ENCODE measurements around the gene AGBL1.
"Not testable (repeated sequence)": the region's sequence is repeated elsewhere in the genome, so short reads cannot be mapped to it uniquely, and the experiment has no call there.

The AGBL1 gene

DNA sequence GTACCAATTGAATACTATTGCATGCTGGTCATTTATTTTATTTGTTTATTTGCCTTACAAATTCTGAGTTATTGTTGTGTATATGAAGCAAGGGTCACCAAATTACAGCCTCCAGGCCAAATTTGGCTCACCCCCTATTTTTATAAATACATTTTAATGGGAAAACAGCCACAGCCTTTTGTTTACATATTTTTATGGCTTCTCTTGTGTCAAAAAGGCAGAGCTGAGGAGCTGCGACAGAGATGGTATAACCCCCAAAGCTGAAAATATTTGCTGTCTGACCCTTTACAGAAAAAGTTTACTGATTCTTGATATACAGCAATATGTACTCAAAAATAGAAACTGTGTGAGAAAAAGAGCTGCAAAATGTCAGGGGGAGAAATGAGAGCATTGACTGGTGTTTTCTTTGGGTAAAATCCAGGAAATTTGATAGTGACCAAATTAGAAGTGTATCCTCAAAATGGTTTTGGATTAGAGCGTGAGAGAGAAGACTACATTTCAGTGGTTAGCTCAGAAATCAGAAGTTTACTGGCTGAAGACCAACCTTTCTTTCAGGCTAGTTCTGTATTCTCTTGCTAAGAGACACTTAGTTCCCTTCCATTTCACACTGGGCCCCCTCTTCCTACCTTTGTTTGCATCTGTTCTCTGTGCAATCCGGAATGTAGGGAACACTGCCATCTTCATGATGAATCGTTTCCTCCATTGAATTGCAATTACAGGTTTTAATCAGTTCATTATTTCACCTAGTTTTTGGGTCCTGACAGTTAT lies 757.8 kb downstream of the AGBL1 start:
- DNase-seq, result no peak

DNA sequence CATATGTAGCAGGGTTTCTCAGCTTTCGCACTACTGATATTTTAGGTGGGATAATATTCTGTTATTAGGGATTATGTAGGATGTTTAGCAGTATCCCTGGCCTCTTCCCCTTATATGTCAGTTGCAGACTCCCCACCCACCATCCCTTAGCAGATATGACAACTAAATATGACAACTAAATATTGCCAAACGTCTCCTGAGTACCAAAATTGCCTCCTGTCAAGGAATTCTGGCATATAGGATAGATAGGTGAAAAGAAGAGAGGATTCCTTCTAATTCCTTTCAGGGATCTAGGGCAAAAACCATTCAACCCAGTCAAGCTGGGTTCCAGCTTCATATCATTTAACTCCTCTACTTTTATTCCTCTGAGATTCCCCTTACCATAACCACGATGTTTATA lies 759.8 kb downstream of the AGBL1 start:
- no peak for DNase-seq

DNA sequence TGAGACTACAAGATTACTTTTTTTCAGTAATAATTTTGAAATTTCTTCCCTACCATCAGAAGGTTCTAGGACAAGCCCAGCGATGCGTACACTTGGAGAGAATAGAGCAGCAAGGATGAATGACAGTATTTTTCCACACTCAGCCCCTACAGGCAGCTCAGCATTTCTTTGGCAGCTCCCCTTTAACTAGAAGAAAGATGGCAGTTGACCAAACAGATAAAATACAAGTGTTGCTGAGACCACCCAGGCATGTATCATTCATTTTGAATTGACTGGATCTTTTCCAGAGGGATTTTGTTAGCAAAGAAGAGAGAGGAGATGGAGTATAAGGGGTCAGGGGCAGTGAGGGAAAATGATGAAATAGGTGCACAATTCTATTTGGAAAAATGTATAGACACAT lies 761.3 kb downstream of the AGBL1 start:
- DNase-seq, result no peak

DNA sequence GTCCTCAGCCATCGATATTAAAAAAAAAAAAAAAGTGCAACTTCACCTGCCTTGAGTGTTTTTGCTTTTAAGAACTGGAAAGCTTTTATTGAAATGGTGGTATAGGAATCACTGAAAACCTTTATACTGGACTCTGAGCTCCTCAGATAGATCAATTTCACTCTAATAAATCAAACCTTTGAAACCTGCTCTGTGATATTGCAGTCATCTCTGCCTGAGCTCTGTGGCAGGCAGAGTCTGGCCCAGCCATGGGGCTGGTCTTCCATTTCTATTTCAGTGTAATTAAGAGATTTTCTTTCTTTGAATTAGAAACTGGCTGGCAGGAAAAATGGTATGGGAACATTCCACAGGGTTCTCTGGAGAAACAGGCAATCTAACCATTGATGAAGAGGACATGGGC lies 762.5 kb downstream of the AGBL1 start:
- DNase-seq, result no peak

DNA sequence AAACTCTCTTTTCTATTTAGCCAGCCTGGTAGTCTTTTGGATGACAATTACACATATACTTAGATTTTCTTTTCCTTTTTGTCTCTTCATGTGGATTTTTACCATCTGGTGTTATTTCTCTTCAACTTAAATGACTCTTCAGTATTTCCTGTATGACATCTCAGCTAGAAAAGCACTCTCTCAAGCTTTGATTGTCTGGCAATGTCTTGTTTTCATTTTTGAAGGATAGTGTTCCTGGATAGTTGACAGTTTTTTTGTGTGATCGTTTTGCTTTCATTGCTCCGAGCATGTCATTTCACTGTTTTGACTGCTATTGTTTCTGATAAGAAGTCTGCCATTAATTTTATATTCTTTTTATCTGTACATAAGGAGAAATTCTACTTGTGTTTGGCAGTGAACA lies 766.4 kb downstream of the AGBL1 start:
- no peak for DNase-seq

DNA sequence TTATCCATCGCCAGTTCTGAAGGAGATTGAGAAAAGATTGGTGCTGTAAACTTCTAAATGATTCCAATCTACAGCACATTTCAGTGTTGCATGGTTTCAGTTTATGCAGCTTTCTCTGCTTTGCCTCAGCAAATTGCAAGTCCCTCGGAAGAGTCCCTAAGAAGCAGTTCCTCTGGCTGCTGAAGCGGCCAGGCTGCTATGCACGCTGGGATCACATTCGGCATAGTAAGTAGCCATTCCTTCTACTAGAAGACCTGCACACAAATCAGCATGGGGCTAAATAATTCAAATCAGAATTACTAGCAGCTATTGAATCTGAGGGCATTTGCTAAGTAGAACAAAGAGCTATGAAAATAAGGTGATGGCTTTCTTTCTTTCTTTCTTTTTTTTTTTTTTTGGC lies 769.5 kb downstream of the AGBL1 start:
- DNase-seq, result no peak

DNA sequence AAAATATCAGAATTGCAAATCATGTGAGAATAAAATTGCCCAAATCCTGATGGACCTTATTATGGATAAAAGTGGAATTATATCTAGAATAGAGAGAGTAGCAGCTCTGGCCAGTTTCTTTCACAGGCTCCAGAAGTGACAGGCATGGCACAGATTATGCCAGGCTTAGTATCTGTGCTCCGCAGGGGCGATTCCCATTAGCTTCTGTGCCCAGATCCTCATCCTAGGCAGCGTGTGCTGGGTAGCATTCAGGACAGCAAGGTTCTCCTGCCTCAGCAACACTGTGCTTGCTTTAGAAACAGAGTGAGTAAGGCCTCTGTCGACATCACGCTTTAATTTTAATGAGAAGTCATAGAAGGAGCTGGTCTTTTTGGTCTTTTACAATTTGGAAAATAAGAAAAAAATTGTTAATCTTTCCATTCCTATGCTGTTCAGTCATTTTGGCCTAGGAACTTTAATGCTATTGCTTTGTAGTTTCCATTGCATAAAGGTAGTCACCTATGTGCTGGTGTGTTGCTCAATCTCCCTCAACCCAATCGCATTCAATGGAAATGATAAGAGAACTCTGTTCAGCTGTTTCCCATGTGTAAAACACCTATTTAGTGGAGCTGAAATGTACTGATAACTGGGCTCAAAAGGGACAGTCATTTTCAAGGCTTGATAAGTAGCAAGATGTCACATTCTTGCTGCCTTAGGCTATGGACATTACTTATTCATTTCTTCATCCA lies 770.1 kb downstream of the AGBL1 start:
- DNase-seq, result no peak

DNA sequence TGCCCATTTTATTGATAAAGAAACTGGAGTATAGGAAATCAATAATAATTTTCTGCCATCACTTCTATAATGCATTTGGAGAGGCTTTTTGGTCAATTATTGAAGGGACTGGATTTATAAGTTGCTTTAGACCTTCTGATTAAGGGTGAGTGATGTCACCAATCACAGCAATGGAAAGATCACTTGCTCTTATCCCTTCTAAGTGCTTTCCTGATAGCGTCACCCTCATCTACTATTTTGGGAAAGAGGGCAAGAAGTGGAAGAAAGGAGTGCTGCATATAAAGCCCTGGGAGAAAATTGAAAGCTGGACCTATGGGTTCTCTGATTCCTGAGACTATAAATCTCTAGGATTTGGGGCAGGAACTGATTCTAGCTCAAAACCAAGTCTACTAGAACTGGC lies 771.3 kb downstream of the AGBL1 start:
- no peak for DNase-seq

DNA sequence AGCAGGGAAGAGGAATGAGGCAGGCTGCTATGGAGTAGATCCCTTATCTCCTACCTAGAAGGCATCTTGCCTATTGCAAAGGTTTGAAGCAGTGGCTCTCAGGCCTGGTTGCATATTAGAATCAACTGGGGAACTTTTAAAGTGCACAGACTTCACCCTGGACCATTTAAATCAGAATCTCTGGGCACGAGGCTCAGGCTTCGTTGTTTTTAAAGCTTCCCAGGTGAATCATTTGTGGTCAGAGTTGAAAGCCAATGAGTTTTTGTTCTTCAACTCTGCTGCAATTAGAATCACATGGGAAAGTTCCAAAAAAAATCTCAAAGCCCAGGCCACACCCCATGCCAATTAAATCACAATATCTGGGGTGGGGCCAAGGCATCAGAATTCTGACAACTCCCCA lies 773.1 kb downstream of the AGBL1 start:
- DNase-seq, result no peak

DNA sequence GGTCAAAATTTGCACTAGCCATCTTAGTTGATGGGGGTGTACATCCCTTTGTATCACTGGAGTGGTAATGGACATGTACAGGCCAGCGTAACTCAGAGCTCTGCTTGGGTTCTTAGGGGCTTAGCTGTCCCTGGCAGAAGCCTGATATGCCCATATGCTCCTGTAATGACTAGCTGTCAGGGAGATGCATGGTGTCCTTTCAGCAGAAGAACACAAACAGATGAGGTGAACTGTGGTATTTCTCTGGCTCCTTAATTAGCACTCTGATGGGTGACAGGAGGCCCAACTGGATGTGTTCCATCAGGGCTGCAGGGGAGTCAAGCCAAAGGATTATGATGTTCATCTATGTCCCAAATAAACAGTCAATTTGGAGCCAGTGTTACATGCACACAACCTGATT lies 774.5 kb downstream of the AGBL1 start:
- DNase-seq, result no peak

DNA sequence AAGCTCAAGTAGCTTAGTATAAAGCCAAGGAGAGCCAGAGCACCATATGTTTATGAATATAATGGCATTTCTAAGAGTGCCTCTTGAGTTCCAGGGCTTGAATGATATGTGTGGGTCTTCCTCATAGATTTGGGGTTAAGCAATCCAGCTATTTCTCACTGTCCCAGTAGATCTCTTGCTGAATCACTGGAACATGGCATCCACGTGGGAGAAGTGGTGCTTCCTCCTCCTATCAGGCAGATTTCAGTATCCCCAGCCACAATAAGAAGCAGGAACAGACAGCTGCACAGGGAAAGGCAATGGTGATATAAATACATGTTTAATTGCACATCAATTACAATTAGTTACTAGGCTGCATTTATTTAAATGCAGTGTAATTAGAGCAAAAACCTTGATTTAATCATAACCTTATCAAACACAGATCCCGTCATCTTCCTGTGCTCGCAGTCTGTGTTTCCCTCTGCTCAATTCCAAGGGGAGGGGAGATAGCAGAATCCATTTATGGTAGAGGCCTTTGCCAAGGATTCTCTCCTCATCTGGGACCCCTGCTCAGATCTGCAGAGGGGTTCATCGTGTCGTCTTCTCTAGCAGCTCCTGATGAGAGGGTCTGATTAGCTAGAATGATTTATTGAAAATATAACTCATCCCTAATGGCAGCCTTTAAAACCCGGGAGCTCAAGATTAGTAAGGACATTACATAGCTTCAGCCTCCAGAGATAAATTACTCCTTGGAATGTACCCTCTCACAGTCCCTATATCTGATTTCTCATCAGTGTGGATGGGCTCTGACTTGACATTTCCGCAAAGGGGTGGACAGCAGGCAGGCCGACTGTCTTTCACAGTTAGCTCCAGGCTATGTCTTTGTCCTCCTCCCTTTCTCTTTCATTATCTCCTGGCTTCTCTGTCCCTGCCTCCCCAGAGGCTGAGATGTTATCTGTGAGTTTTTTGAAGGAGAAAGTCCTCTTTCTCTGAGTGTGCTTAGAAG lies 775.9 kb downstream of the AGBL1 start:
- DNase-seq, result no peak

DNA sequence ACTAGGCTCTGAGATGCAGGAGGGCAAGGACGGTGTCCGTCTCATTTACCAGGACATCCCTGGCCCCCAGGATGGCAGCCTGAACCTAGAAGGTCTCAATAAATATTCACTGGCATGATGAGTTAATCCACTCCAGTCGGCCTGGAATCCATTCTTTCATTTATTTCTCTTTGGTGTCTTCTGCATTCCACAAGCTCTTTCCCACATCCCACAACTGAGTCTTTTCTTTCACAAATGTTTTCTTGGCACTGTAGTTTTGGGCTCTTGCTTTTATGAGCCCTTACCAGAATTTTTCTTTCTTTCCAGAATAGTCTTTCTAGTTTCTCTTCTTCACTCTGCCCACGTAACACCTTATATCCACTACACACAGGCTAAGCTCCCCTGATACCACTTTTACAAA lies 778.0 kb downstream of the AGBL1 start:
- DNase-seq, result no peak

DNA sequence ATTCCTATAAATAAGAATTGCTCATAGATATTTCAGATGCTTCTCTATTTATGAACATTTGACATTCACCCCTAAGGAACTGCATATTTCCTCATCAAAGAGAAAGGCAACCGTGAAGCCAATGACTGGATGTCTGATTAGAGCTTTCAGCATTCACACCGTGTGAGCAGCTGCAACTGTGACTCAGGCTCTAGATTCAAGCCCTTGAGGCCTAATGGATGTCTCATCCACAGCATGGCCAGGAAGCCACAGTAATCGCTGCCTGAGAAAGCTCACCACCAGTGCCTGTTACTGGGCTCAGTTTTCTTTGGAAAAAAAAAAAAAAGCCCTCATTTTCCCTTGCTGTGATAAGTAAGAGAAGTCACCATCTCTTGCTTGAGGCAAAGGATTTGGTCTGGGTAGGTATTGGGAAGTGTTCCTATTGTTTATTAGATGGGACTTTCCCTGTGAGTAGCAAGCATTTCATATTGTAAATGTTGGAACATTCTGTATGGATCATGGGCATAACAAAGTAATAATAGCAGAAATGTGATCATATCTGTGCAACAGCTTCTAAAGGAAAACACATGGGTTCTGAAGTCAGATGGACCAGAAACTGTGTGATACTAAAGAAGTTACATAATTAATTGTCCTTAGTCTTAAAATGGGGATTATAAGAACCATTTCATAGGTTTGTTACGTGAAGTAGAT lies 783.7 kb downstream of the AGBL1 start:
- no peak for DNase-seq

DNA sequence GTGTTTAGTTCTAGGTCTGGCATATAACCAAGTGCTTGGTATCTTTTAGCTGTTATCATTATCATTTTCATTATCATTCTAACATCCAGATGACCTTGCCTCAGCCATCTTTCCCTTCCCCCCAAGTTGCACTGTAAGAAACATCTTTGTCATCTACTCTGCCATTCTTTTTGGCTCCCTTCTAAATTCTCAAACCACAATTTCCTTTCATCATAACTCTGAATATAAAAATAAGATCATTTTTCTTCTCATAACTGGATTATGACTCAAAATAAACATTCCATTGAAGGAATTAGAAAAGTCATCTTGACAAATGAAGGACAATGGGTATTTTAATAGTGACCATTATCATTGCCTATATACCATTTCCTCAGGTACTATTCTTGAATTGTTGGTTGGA lies 786.2 kb downstream of the AGBL1 start:
- no peak for DNase-seq

DNA sequence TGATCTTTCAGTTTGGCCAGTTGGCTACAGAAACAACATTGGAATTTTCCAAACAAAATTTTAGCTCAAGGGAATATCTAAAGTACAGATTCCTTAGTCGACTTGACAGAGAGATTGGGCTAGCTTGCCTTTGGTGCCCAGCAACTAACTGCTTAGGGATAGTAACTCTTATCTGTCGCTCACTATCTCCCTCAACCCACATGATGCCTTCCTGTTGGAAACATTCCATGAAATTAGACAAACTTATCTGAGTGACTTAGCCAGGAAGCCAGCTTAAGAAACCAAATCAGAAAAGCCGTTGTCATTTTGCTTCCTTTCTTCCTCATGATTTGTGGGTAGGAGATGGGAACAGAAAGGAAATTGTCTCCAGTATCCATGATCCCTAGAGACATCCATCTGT lies 791.2 kb downstream of the AGBL1 start:
- no peak for DNase-seq

DNA sequence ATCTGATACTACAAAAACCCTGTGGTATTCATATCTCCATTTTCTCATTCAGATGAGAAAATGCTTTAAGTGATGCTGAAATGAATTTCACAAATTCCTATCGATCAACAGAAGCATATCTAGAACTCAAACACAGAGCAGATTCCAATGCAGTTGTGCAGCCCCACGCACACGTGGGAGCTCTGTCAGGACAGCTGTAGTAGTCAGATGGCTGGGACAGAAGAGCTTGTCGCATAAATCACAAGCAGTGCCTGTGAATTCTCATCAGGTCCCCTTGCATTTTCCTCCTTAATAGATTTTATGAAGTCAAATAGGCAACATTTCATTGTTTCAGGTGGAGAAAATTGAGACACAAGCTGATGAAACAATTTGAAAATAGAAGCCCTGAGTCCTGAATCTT lies 792.3 kb downstream of the AGBL1 start:
- no peak for DNase-seq

DNA sequence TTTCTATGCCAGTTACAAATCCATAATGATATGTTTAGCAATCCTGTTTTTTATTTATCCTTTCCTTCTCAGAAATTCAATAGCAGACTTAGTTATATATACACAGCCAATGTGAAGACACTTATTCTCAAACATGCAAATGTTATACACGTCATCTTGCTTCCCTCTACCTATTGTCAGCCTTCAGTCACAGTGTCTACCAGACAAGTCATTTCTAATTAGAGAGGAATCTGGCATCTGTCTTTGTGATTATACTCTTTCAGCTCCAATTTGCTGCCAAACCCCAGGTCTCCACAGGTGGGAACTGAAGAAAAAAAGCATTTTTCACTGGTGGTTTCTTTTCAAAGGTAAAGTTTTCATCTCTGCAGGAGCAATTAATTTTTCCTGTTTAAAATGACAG lies 793.1 kb downstream of the AGBL1 start:
- DNase-seq, result no peak

DNA sequence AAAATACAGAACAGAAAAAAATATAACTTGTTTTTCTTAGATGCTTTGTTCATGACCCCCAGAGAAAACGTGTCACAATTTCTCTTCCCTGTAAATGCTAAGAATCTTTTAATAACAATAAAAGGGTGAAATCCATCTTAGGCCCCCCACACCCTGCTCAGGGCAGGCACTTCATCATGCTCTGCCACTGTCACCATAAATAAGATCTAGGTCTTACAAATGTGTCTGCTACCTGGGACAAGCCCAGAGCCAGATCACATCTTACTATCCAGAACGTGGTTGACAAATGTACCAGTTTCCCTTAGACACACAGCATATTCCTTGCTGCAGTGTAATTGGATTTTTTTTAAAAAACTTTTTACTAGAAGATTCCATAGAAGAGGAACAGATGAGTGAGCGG lies 795.4 kb downstream of the AGBL1 start:
- DNase-seq, result no peak

DNA sequence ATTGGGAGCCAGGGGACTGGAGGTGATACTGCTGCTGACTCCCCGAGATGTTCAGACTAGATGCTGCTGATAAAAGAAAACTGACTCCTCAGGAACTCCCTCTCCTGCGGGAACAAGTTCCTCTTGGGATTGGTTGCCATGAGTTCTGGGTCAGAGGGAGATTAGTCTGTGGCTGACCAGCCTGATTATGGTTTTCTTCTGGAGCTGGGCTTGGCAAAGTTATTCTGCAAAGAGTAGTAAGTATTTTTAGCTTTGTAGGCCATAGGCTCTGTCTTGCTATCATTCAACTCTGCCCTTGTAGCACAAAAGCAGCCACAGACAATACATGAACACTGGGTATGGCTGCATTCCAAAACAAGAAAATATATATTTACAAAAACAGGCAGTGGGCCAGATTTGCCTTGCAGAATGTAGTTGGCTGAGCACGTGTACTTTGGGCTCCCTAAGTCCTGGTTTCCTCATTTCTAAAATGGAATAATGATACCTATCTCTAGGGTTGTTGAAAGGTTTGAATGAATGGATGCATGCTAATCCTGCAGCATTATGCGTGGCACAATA lies 796.8 kb downstream of the AGBL1 start:
- DNase-seq, result no peak

DNA sequence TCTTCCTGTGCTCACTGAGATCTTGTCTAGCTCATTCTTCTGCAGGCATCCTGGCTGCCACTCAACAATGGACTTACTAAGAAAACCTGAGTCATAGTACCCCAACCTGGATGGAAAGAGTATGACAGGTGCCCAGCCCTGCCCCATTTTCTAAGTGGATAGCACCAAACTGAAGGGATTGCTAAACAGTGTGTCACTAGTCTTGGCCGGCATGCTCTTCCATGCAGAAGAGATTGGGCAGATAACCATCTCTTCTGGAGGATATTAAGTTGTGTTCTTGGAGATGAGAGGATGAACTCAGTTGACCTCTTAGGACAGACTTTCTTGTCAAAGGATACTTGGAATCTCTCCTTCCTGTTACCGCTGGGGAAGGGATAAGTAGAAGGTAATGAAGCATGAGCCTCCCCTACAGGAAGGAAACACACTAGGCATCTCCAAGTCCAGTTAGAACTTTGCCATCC lies 797.5 kb downstream of the AGBL1 start:
- no peak for DNase-seq

DNA sequence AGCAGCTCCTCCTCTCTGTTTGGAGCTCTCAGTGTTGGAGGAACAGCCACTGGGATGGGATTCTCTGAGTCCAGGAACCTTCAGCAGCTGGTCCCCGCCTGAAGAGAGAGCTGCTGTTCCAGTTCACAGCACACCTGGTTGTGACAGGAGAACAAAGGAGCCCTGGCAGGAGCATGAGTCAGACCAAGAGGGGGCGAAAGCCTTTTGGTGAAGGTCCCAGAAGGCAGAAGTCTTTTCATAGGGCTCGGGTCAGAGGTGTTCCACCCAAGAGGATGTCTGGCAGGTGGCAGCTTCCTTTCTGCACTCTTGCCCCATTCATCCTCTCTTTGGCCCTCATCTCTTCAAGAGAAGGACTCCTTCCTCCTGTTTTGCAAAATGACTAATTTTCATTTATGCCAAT lies 799.2 kb downstream of the AGBL1 start:
- DNase-seq, result not testable (repeated sequence)
